K562 treated with DMSO at 1 percent for 12 hours (cell line): ENCODE data around the gene LRRC28. TPM values are rescaled to one million over a fixed set of nuclear protein-coding genes. Genes with fewer than 3 reads are reported as not detected.

Source experiments
- total RNA-seq: library from RNA; unstranded; fragments of 300-600 nt; gene quantifications from 2 replicates; pipeline ENCODE4 v1.2.3, GENCODE V29; 2022; ENCODE audit not compliant: insufficient read depth

Gene LRRC28
- total RNA-seq, result 7.4 and 12.9 TPM in 2 replicates

DNA sequence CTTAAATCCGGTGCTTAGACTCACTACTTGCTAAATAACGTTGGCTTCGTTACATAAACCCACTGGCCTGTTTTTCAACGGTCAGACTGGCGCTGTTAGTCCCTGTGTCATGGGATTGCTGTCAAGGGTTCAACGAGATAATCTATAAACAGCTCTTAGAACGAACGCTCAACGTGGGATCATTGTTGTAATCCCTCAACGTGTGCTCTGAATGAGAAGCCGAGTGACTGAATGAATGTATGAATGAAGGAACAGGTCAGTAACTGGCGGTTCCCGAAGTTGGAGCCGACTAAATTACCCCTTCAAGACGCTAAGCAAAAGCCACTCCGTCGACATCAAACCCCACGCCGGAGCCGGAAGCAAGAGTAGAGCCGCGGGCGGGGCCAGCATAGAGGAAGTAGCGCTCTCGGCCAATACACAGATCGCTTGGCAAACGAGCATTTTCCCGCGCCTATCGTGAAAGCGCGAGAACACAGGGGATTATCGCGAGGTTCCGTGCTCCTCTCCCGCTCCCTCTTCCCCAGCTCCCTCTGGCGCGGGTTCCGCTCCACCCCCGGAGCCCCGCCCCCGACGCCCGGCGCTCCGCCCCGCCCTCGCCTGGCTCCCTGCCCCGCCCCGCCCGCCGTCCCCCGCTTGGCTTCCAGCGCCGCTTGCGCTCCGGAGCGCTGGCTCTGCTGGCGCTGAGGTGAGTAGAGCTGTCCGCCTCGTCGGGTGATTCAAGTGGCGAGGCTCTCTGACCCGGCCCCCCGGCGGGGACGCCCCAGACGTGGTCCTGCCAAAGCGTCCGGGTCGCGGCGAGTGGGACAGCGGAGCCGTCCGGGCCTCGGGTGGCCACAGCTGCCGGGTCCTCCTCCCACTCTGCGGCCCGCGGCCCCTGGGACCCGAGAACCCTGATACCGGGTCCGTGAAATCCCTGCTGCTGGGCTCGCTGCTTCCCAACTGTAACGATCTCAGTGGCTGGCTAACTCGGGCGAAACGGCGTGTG lies at the start of gene LRRC28:
Gene LRRC28, plus strand, starts transcription at position 625 of the 985 bp plus-strand sequence. CDS start 4,477 bp downstream, outside the sequence.

DNA sequence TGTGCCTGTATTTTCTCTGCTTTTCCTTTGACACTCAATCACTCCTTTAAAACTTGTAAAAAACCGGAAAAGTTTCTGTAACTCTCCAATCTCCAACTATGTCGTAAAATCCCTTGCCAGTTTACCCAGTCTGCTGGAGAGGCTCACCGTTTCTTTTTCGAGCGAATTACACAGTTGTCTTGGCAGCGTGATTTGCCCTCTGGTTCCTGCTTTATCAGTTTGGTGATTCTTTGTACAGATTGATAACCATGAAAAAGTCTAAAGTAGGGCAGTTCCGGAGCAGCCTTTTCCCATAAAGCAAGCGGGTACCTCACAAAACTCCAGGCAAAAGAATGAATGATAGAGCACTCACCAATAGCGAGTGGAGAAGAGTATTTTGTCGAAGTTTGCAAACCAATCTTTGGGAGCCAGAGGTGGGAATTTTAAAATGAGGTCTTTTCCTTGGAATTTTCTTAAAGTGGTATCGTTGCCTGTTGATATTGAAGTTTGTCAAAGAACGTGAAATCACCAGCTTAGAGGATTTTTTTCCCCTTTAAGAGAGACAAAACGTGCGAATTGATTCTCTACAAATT lies 1.9 kb upstream of the LRRC28 start, which contains the start of gene TTC23:
Gene TTC23, minus strand, starts transcription at position 312 of the 572 bp plus-strand sequence. CDS start 20,869 bp downstream, outside the sequence.

Other genes starting within 250 kb of the LRRC28 start
- gene PGPEP1L, start 243.7 kb upstream of the LRRC28 start, total RNA-seq, result not detected in 2 replicates
- gene SYNM, start 146.4 kb upstream of the LRRC28 start, total RNA-seq, result 0.45 and 2.3 TPM in 2 replicates
- gene TTC23, start 1.9 kb upstream of the LRRC28 start, total RNA-seq, result 2.1 and 4.9 TPM in 2 replicates